GM12878 (cell line): ENCODE data around the gene BCKDHA. TPM values are rescaled to one million over a fixed set of nuclear protein-coding genes. Genes with fewer than 3 reads are reported as not detected.

Experiments used
- BHLHE40 ChIP-seq, 2 experiments: fragments of 450-650 bp in 1 of 2; IDR thresholded peaks; 2 replicates each; pipeline ENCODE4 v1.6.1; 2011 to 2017; ENCODE audit warnings: low read depth in 2 of 2, borderline replicate concordance in 1 of 2, improper control_type of control experiment in 1 of 2, low read length in 1 of 2, mild to moderate bottlenecking in 1 of 2
- CHD2 ChIP-seq: IDR thresholded peaks from 2 replicates; pipeline ENCODE4 v1.6.1; 2011; ENCODE audit warnings: low read depth, low read length, improper control_type of control experiment, borderline replicate concordance
- EP300 ChIP-seq, 2 experiments: fragments of 150-350 bp in 1 of 2; IDR thresholded peaks; 2 replicates each; pipeline ENCODE4 v1.6.1; 2011 to 2012; ENCODE audit warnings: low read depth in 2 of 2, low read length in 2 of 2, borderline replicate concordance in 1 of 2, improper control_type of control experiment in 1 of 2, inconsistent platforms in 1 of 2; ENCODE audit not compliant: control insufficient read depth in 1 of 2
- MEF2B ChIP-seq: fragments of 450-650 bp; IDR thresholded peaks from 2 replicates; pipeline ENCODE4 v1.6.1; 2018; ENCODE audit warnings: mild to moderate bottlenecking, moderate library complexity; ENCODE audit not compliant: partially characterized antibody, poor library complexity, severe bottlenecking
- MLLT1 ChIP-seq: fragments of 450-650 bp; IDR thresholded peaks from 2 replicates; pipeline ENCODE4 v1.6.1; 2016; ENCODE audit warnings: mild to moderate bottlenecking
- MTA2 ChIP-seq: fragments of 450-650 bp; IDR thresholded peaks from 2 replicates; pipeline ENCODE4 v1.6.1; 2016; ENCODE audit warnings: low read depth, mild to moderate bottlenecking, moderate library complexity
- NBN ChIP-seq: fragments of 450-650 bp; IDR thresholded peaks from 2 replicates; pipeline ENCODE4 v1.6.1; 2016
- NFIC ChIP-seq: IDR thresholded peaks from 2 replicates; pipeline ENCODE4 v1.6.1; 2012; ENCODE audit warnings: low read depth, mild to moderate bottlenecking, inconsistent platforms, low read length, moderate library complexity
- NR2F1 ChIP-seq: fragments of 450-650 bp; conservative IDR thresholded peaks from 2 replicates; pipeline ENCODE4 v1.6.1; 2017; ENCODE audit warnings: mild to moderate bottlenecking
- RAD21 ChIP-seq: IDR thresholded peaks from 2 replicates; pipeline ENCODE4 v1.6.1; 2011; ENCODE audit warnings: mild to moderate bottlenecking, low read depth, low read length, moderate library complexity; ENCODE audit not compliant: insufficient read depth
- SMARCA5 ChIP-seq: fragments of 450-650 bp; IDR thresholded peaks from 2 replicates; pipeline ENCODE4 v1.6.1; 2017; ENCODE audit warnings: mild to moderate bottlenecking
- SP1 ChIP-seq: IDR thresholded peaks from one replicate; pipeline ENCODE4 v1.6.1; 2011; ENCODE audit warnings: low read depth, low read length
- TCF12 ChIP-seq: IDR thresholded peaks from 2 replicates; pipeline ENCODE4 v1.6.1; 2011; ENCODE audit warnings: low read depth, mild to moderate bottlenecking, low read length
- TCF3 ChIP-seq: IDR thresholded peaks from 2 replicates; pipeline ENCODE4 v1.6.1; 2012; ENCODE audit warnings: low read depth, mild to moderate bottlenecking, low read length, borderline replicate concordance; ENCODE audit not compliant: insufficient read depth
- YY1 ChIP-seq: IDR thresholded peaks from 2 replicates; pipeline ENCODE4 v1.6.1; 2011; ENCODE audit warnings: low read depth, mild to moderate bottlenecking, low read length
- ZBTB33 ChIP-seq: fragments of 450-650 bp; IDR thresholded peaks from 2 replicates; pipeline ENCODE4 v1.6.1; 2017; ENCODE audit warnings: mild to moderate bottlenecking
- polyA plus RNA-seq, 11 experiments: library from polyadenylated mRNA; depleted of rRNA in 4 of 11; unstranded in 6 of 11; stranded (reverse) in 5 of 11; fragments of >200 nt; fragmentation: Nextera tagmentation in 4 of 11; fragmentation: Illumina TruSeq in 1 of 11; extraction: Ambion mirVana in 4 of 11; extraction: Trizol in 1 of 11; gene quantifications; 1 replicate in 1 of 11; 2 replicates in 10 of 11; pipeline versions ENCODE4 v1.2.1 to v1.2.3, GENCODE V29; 2011 to 2016; ENCODE audit warnings: inconsistent platforms in 2 of 11, missing spikeins in 2 of 11, low read depth in 1 of 11
- total RNA-seq, 4 experiments: library from RNA; depleted of rRNA in 3 of 4; stranded (reverse); fragments of >200 nt in 3 of 4; fragmentation: Illumina TruSeq in 1 of 4; extraction: Trizol in 1 of 4; gene quantifications; 2 replicates each; pipeline versions ENCODE4 v1.2.1 to v1.2.3, GENCODE V29; 2013 to 2021
- TF ChIP-seq, protein P1 (sequence below): fragments of 450-650 bp; IDR thresholded peaks from 2 replicates; pipeline ENCODE4 v1.6.1; 2016; ENCODE audit warnings: mild to moderate bottlenecking, moderate library complexity, borderline replicate concordance
- TF ChIP-seq, protein P2 (sequence below), 3 experiments: IDR thresholded peaks in 2 of 3; conservative IDR thresholded peaks in 1 of 3; 2 replicates each; pipeline ENCODE4 v1.5.1; 2011; ENCODE audit warnings: low read depth in 3 of 3, low read length in 3 of 3, mild to moderate bottlenecking in 3 of 3, control low read depth in 2 of 3, moderate library complexity in 2 of 3, inconsistent platforms in 1 of 3, mixed read lengths in 1 of 3; ENCODE audit not compliant: control insufficient read depth in 2 of 3, insufficient read depth in 1 of 3; ENCODE audit errors: extremely low read depth in 1 of 3

BCKDHA gene
- total and polyA plus RNA-seq, 10 of the 15 experiments (the other 5 are each of a cell fraction or from before 2014, with no cell fraction given) = 9.9 to 107 (median 46.4) TPM

GRCh38 chr19:41353466-41354342 is 43.9 kb upstream of the BCKDHA start, which contains the start of gene TGFB1 (continued):
- TF ChIP-seq, protein P1, sequence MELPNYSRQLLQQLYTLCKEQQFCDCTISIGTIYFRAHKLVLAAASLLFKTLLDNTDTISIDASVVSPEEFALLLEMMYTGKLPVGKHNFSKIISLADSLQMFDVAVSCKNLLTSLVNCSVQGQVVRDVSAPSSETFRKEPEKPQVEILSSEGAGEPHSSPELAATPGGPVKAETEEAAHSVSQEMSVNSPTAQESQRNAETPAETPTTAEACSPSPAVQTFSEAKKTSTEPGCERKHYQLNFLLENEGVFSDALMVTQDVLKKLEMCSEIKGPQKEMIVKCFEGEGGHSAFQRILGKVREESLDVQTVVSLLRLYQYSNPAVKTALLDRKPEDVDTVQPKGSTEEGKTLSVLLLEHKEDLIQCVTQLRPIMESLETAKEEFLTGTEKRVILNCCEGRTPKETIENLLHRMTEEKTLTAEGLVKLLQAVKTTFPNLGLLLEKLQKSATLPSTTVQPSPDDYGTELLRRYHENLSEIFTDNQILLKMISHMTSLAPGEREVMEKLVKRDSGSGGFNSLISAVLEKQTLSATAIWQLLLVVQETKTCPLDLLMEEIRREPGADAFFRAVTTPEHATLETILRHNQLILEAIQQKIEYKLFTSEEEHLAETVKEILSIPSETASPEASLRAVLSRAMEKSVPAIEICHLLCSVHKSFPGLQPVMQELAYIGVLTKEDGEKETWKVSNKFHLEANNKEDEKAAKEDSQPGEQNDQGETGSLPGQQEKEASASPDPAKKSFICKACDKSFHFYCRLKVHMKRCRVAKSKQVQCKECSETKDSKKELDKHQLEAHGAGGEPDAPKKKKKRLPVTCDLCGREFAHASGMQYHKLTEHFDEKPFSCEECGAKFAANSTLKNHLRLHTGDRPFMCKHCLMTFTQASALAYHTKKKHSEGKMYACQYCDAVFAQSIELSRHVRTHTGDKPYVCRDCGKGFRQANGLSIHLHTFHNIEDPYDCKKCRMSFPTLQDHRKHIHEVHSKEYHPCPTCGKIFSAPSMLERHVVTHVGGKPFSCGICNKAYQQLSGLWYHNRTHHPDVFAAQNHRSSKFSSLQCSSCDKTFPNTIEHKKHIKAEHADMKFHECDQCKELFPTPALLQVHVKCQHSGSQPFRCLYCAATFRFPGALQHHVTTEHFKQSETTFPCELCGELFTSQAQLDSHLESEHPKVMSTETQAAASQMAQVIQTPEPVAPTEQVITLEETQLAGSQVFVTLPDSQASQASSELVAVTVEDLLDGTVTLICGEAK = 0 out of 2 replicates have a peak, but pooled peaks have one; percentile 23
- peak; percentile 62; the same call in 1 of the 2 replicates for TF ChIP-seq TCF3
- TF ChIP-seq NFIC = no peak
- TF ChIP-seq MLLT1 = peak; percentile 75; the same call in 1 of the 2 replicates
- 0 out of 2 replicates have a peak, but pooled peaks have one; percentile 22 for TF ChIP-seq MTA2
- peak; percentile 46 for TF ChIP-seq MEF2B
- TF ChIP-seq NR2F1 = peak; percentile 65
- peak; percentile 77 for TF ChIP-seq NBN
- TF ChIP-seq, protein P2, sequence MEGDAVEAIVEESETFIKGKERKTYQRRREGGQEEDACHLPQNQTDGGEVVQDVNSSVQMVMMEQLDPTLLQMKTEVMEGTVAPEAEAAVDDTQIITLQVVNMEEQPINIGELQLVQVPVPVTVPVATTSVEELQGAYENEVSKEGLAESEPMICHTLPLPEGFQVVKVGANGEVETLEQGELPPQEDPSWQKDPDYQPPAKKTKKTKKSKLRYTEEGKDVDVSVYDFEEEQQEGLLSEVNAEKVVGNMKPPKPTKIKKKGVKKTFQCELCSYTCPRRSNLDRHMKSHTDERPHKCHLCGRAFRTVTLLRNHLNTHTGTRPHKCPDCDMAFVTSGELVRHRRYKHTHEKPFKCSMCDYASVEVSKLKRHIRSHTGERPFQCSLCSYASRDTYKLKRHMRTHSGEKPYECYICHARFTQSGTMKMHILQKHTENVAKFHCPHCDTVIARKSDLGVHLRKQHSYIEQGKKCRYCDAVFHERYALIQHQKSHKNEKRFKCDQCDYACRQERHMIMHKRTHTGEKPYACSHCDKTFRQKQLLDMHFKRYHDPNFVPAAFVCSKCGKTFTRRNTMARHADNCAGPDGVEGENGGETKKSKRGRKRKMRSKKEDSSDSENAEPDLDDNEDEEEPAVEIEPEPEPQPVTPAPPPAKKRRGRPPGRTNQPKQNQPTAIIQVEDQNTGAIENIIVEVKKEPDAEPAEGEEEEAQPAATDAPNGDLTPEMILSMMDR (IDR thresholded peaks at IDR 0.05 in 2 of 3, conservative IDR thresholded peaks at IDR 0.05 in 1 of 3; ENCODE audit: control insufficient read depth in 2 of 3, extremely low read depth in 1 of 3, insufficient read depth in 1 of 3, low read depth in 3 of 3, low read length in 3 of 3) = peak; percentile 88 to 94 (median 93)
- peak in 1 of 2 experiments; percentile 27; a peak in 1 of 4 replicates for TF ChIP-seq EP300 (IDR thresholded peaks at IDR 0.05; ENCODE audit: borderline replicate concordance in 1 of 2, control insufficient read depth in 1 of 2, low read depth in 2 of 2, low read length in 2 of 2)
- no peak for TF ChIP-seq ZBTB33
- peak; percentile 56 for TF ChIP-seq RAD21
- TF ChIP-seq YY1 = peak; percentile 66
- TF ChIP-seq SMARCA5 = peak; percentile 51; the same call in 1 of the 2 replicates
- peak; percentile 62 to 68; a peak in 3 of 4 replicates for TF ChIP-seq BHLHE40 (IDR thresholded peaks at IDR 0.05; ENCODE audit: borderline replicate concordance in 1 of 2, low read depth in 2 of 2, low read length in 1 of 2)
- TF ChIP-seq SP1 = peak; percentile 70
- TF ChIP-seq CHD2 = peak; percentile 72
- 0 out of 2 replicates have a peak, but pooled peaks have one; percentile 46 for TF ChIP-seq TCF12
